ENCODE results near the gene ZBTB47. TPM values are rescaled to one million over a fixed set of nuclear protein-coding genes. Genes with fewer than 3 reads are reported as not detected.

Gene ZBTB47
- total and polyA plus RNA-seq, 2 experiments from 2014 or later = 7.0 to 14.2 TPM

DNA sequence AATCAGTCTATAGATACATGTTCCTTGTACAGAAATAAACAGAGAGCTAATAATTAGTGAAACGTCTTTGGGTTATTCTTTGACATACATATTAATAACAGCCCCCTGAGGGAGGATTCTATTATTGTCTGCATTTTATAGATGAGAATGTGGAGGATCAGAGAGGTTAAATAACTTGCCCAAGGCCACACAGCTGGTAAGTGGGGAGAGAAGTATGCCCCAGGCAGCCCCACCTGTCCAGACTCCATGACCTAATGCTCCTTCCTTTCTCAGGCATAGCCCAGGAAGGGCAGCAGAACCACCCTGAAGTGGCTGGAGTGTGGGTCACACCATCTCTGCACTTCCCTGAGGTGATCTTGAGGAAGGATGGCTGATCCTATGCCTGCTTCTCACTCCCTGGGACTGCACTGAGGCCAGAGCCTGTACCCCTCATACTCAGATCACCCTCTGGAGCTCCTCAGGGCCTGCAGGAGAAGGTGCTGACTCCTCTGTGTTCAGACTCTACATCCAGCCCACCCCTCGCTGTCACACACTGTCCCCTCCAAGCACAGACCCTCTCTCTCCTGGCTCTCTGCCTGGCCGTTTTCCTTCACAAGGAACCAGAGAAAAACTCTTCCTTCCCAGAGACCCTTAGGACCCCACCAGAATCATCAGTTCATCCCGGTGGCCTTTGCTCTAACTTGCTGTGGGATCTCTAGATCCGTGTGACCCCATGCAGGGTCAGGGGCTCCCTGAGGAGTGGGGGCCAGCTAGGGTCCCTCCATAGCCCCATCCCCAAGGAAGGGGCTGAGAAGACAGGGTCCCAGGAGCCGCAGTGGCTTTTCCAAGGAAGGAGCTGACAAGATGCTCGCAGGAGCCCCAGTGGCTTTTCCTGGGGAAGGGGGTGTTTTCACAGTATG is 53.5 kb downstream of the ZBTB47 start:
- no peaks in the 10 kb centered on the region for H3K36me3 ChIP-seq (replicated peaks; ENCODE audit: insufficient read depth, low read depth)
- no peak overlapping the region for H3K27ac ChIP-seq
- H3K79me2 ChIP-seq = no peaks in the 10 kb centered on the region
- no peak for TF ChIP-seq EZH2 (IDR thresholded peaks at IDR 0.05; ENCODE audit: borderline replicate concordance)
- no peak for TF ChIP-seq EZH2phosphoT487 (IDR thresholded peaks at IDR 0.05; ENCODE audit: low read depth, severe bottlenecking, unreplicated experiment)
- TF ChIP-seq, protein P1, sequence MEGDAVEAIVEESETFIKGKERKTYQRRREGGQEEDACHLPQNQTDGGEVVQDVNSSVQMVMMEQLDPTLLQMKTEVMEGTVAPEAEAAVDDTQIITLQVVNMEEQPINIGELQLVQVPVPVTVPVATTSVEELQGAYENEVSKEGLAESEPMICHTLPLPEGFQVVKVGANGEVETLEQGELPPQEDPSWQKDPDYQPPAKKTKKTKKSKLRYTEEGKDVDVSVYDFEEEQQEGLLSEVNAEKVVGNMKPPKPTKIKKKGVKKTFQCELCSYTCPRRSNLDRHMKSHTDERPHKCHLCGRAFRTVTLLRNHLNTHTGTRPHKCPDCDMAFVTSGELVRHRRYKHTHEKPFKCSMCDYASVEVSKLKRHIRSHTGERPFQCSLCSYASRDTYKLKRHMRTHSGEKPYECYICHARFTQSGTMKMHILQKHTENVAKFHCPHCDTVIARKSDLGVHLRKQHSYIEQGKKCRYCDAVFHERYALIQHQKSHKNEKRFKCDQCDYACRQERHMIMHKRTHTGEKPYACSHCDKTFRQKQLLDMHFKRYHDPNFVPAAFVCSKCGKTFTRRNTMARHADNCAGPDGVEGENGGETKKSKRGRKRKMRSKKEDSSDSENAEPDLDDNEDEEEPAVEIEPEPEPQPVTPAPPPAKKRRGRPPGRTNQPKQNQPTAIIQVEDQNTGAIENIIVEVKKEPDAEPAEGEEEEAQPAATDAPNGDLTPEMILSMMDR (IDR thresholded peaks at IDR 0.05; ENCODE audit: poor library complexity) = no peak
- H4K20me1 ChIP-seq (ENCODE audit: insufficient read depth, poor library complexity, severe bottlenecking) = no peaks in the 10 kb centered on the region
- DNase-seq (ENCODE audit: low spot score) = no peak
- WGBS (ENCODE audit: low lambda C conversion rate, missing lambda C conversion rate) = 81% methylated on average over 7 of the region's 7 CpGs
- no peak overlapping the region for H3K4me2 ChIP-seq
- no peak overlapping the region for H3K4me3 ChIP-seq
- no peaks in the 10 kb centered on the region for H3K9me3 ChIP-seq (ENCODE audit: low read depth)
- no peaks in the 10 kb centered on the region for H3K9me2 ChIP-seq (replicated peaks; ENCODE audit: insufficient read depth)
- no peaks in the 10 kb centered on the region for H3K4me1 ChIP-seq (ENCODE audit: insufficient read depth)
- H3K27me3 ChIP-seq = no peaks in the 10 kb centered on the region
- H2AFZ ChIP-seq = no peak overlapping the region

DNA sequence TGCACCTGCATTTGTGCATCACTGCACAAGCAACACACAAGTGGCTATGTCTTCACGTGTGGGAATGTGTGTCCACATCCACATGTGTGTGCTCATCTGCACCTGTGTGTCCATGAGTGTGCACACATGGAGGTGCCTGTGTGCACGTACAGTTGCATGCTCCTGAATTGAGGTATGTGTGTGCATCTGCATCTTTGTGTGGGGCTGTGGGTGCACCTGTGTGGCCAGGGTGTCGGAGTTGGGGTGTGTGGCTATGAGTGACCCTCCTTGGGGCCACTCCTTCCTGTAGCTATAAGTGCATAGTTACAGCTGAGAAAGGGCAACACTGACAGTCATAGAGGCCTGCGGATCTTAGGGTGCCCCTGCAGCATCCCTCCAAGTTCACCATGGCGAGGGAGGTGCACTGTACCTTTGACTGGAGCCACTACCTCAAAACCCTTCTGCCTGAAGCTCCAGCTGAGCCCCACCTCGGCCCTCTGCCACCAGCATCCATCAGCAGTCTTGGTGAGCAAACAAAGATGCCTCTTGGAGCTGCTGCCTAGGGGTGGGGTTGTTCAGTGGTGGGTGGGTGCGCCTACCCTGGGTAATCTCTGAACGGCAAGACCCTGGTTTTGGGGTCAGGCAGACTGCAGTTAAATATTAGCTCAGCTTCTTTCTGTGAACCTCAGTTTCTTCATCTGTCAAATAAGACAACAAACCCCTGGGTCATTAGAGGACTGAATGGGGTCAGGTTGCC is 54.3 kb downstream of the ZBTB47 start:
- H3K27ac ChIP-seq = no peak overlapping the region
- H3K4me2 ChIP-seq = no peak overlapping the region
- no peaks in the 10 kb centered on the region for H4K20me1 ChIP-seq (ENCODE audit: insufficient read depth, poor library complexity, severe bottlenecking)
- TF ChIP-seq, protein P1 (IDR thresholded peaks at IDR 0.05; ENCODE audit: poor library complexity) = no peak
- no peak for TF ChIP-seq EZH2phosphoT487 (IDR thresholded peaks at IDR 0.05; ENCODE audit: low read depth, severe bottlenecking, unreplicated experiment)
- no peak for TF ChIP-seq EZH2 (IDR thresholded peaks at IDR 0.05; ENCODE audit: borderline replicate concordance)
- no peaks in the 10 kb centered on the region for H3K36me3 ChIP-seq (replicated peaks; ENCODE audit: insufficient read depth, low read depth)
- H3K4me3 ChIP-seq = no peak overlapping the region
- WGBS (ENCODE audit: low lambda C conversion rate, missing lambda C conversion rate) = 82% methylated on average over 8 of the region's 8 CpGs
- no peaks in the 10 kb centered on the region for H3K9me3 ChIP-seq (ENCODE audit: low read depth)
- no peaks in the 10 kb centered on the region for H3K27me3 ChIP-seq
- H3K79me2 ChIP-seq = no peaks in the 10 kb centered on the region
- H3K4me1 ChIP-seq (ENCODE audit: insufficient read depth) = no peaks in the 10 kb centered on the region
- DNase-seq (ENCODE audit: low spot score) = no peak
- H2AFZ ChIP-seq = no peak overlapping the region
- no peaks in the 10 kb centered on the region for H3K9me2 ChIP-seq (replicated peaks; ENCODE audit: insufficient read depth)

DNA sequence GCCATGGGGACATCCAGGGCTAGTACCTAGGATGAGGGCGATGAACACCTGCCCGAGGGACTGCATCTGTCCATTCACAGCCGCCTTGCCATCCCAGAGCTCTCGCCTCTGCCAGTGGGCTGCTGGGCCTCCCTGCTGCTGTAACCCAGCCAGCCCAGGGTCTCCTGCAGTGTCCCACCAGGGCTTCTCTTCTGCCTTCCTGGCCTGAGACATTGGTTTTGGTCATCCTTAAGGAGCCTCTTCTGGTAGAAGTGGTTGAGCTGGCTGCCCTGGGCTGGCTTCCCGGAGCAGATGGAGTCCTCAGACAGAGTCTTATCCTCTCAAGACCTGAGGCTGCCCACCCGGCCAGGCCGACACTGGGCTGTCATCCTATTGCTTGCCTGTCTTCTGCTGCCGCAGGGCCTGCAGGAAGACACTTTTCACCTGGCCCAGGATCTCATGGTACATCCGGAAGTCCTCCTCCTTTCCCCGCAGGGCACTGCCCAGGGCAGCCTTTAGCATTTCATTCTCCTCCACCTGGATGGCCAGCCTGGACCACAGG is 55.2 kb downstream of the ZBTB47 start:
- no peak for DNase-seq (ENCODE audit: low spot score)
- H3K27me3 ChIP-seq = no peaks in the 10 kb centered on the region
- H2AFZ ChIP-seq = no peak overlapping the region
- no peaks in the 10 kb centered on the region for H4K20me1 ChIP-seq (ENCODE audit: insufficient read depth, poor library complexity, severe bottlenecking)
- no peaks in the 10 kb centered on the region for H3K9me2 ChIP-seq (replicated peaks; ENCODE audit: insufficient read depth)
- no peaks in the 10 kb centered on the region for H3K4me1 ChIP-seq (ENCODE audit: insufficient read depth)
- H3K9me3 ChIP-seq (ENCODE audit: low read depth) = no peaks in the 10 kb centered on the region
- TF ChIP-seq EZH2phosphoT487 (IDR thresholded peaks at IDR 0.05; ENCODE audit: low read depth, severe bottlenecking, unreplicated experiment) = no peak
- TF ChIP-seq, protein P1 (IDR thresholded peaks at IDR 0.05; ENCODE audit: poor library complexity) = no peak
- no peak for TF ChIP-seq EZH2 (IDR thresholded peaks at IDR 0.05; ENCODE audit: borderline replicate concordance)
- H3K4me2 ChIP-seq = no peak overlapping the region
- no peak overlapping the region for H3K4me3 ChIP-seq
- H3K27ac ChIP-seq = no peak overlapping the region
- 94% methylated on average over 7 of the region's 10 CpGs for WGBS (ENCODE audit: low lambda C conversion rate, missing lambda C conversion rate)
- H3K36me3 ChIP-seq (replicated peaks; ENCODE audit: insufficient read depth, low read depth) = no peaks in the 10 kb centered on the region
- H3K79me2 ChIP-seq = no peaks in the 10 kb centered on the region

All from hepatocyte (in vitro differentiated cells).